HTERT RPE-1 (cell line): ENCODE data around the gene LIPA.
"Not testable (repeated sequence)": the region's sequence is repeated elsewhere in the genome, so short reads cannot be mapped to it uniquely, and the experiment has no call there.

ENCODE experiments used
- in situ Hi-C: fragments of 300-500 bp; cut with MboI; formaldehyde crosslinking; loops from 4 replicates; pipeline ENCODE4 v1.14.3; 2020; ENCODE audit warnings: low sequenced_read_pairs

Gene LIPA

GRCh38 chr10:89213191-89213808 lies 38.3 kb downstream of the LIPA start:
- in situ Hi-C loops, result no loop called here

GRCh38 chr10:89210794-89211425 lies 40.7 kb downstream of the LIPA start:
- in situ Hi-C loops, result no loop called here

DNA sequence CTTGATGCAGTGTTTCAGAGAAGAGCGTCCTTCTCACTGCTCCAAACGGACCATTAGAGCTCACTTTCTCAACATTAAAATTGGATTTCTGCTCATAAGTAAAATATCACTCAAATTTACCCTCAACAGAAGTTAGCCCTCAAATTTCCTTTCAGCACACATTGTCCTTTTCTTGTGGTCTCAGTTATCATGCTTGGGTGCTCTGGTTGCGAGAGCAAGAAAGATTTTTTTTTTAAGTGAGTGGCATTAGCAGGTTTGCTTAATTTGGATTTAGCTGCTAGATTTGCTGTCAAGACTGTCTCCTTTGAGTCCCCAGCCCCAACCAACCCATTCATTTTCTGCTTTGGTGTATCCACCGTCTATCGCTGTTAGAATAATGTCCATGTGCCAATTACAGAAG lies 41.9 kb downstream of the LIPA start:
- in situ Hi-C loops, result no loop called here

- in situ Hi-C loops, result no loop called here
Measured at GRCh38 chr10:89207801-89208551, 43.6 kb downstream of the LIPA start.

DNA sequence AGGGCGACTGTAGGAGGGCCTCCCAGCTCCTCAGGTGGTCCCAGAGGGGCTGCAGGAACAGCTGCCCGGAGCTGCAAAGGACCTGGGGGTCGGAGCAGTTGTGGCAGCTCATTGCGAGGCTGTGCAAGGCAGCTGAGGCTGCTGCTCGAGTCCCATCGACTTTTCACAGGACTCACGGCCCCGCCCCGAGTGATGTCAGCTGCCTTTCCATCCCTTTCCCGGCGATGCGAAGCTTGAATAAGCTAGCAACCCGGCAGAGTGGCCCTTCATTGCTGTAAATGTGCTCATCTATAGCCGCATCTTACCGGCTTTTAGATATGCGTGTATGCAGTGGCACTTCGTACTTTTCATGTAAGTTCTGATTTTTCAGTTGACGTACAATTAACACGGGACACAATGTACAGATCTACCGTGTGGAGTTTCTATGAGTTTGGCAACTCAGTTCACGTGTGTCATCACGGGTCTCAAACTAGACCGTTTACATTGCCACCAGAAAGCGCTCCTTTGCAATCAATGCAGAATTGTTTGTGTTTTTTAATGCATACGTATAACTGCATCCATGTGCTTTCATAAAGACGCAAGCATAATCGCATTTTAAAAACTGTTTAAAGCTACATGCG lies 44.3 kb downstream of the LIPA start, which contains the start of gene CH25H:
TSS of gene CH25H (minus strand) at position 137 of the 620 bp plus-strand sequence. CDS start at position 112, 25 bp downstream.
- in situ Hi-C loops, result no loop called here

- in situ Hi-C loops, result no loop called here
Measured at GRCh38 chr10:89206402-89207180, 45.0 kb downstream of the LIPA start.

DNA sequence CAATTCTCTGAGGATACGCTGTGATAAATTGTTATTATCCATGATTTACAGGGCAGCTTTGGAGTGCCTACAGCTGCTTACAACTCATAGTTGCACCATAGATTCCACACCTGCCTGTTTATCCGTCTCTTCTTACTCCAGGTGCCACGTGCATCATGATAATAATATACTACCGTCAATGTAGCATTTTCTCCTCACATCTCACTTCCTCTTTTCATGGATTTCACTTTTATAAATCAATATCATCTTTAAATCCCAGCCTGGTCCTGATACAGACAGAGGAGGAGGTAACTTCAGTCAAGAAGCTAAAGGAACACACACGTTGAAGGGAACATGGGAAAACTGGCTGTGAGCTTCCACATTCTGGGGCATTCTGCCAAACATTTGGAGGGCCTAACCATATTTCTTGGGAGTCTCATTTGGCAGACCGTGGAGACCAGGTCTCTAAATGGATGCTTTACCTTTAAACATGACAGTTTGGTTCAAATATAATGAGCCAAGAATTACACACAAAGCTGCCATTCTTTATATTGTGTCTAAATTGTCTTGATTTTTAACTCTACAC lies 46.9 kb downstream of the LIPA start:
- in situ Hi-C loops, result no loop called here

- in situ Hi-C loops, result no loop called here
Measured at GRCh38 chr10:89203237-89203636, 48.3 kb downstream of the LIPA start.

- in situ Hi-C loops, result no loop called here
Measured at GRCh38 chr10:89202033-89202425, 49.5 kb downstream of the LIPA start.

GRCh38 chr10:89201345-89202032 lies 50.1 kb downstream of the LIPA start:
- in situ Hi-C loops, result no loop called here

GRCh38 chr10:89197473-89197872 lies 54.1 kb downstream of the LIPA start:
- in situ Hi-C loops, result no loop called here

GRCh38 chr10:89191301-89191700 lies 60.3 kb downstream of the LIPA start:
- in situ Hi-C loops, result not testable (repeated sequence)

DNA sequence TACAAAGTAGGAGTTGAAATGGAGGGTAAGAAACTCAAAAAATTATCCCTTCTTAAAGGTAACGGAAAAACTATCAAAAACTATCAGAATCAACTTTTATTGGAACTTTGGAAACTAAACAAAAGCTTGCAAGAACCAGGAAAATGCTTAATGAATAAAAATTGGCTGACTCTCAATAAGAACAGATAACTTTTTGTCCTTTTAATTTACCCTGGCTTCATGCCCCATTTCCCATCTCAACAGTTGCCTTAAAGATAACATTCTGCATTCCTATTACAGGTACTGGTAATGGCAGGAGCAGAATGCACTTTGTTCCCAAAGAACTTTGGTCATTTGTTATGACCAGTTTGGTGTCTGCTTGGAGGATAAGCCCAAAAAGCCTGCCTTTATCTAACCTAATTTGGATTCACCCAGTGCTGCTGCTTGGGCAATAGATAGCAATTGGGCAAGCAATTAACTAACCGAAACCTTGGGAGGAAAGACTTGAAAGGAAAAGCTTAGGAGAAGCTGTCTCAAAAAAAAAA lies 62.3 kb downstream of the LIPA start:
- in situ Hi-C loops, result no loop called here

GRCh38 chr10:89185658-89186057 lies 65.9 kb downstream of the LIPA start:
- in situ Hi-C loops, result no loop called here

DNA sequence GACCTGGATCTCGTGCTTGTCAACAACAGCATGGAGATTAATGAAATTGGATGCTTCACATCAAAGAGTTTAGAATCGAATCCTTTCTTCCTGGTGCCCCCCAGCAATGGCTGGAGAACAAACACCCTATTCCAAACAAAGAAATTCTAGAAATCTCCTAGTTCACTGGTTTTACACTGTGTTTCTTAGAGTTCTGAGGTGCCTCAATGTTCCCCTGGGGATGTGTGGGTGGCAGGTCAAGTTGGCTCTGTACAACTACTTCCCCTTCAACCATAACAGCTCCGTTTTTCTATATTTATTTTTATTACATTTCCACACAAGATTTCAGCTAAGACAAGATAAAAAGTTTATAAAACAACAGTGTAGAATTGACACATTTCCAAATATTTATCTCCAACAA lies 66.9 kb downstream of the LIPA start:
- in situ Hi-C loops, result no loop called here

DNA sequence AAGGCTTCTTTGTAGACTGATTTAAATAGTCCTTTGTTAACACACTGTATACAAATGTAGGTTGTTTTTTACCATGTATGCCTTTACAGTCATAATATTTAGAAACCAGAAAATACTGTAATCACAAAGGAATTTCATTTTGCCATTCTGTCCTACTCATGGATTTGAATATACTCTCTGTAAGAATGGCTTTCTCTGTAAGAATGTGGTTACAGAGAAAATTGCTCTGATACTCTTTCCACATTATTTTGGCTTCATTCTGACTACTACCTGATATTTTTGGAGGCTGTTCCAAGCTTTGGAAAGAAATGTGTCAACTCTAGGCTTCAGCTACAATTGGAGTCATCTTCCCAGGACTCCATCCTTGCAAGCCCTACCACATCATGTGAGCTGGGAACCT lies 68.0 kb downstream of the LIPA start:
- in situ Hi-C loops, result no loop called here

- in situ Hi-C loops, result no loop called here
Measured at GRCh38 chr10:89182894-89183293, 68.7 kb downstream of the LIPA start.

GRCh38 chr10:89175816-89176215 lies 75.8 kb downstream of the LIPA start:
- in situ Hi-C loops, result no loop called here

DNA sequence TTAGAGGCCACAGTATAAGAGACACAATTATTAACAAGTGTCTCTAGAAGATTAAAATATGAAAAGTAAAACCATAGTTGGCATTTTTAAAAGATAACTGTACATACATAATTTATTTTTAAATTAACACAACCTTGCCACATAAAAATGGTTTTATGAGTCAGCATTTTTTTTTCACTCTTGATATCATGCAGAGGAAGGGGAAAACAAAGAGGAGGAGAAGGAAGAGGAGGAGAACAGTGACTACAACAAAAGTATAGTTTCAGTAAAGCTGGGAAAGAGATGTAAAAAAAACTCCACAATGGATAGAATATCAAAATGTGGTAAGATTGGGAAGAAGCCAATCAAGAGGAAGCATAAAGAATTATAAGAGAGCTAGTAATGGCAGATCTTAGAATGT lies 78.5 kb downstream of the LIPA start:
- in situ Hi-C loops, result no loop called here

- in situ Hi-C loops, result no loop called here
Measured at GRCh38 chr10:89171996-89172395, 79.6 kb downstream of the LIPA start.
